Measurements from ENCODE around the gene SLC25A13. TPM values are rescaled to one million over a fixed set of nuclear protein-coding genes. Genes with fewer than 3 reads are reported as not detected.

Gene SLC25A13
- total and polyA plus RNA-seq, 2 of the 8 experiments (the other 6 are each of a cell fraction or from before 2014, with no cell fraction given), result 30.8 to 85.4 TPM

- H3K27me3 ChIP-seq (replicated peaks in 1 of 4; ENCODE audit: control insufficient read depth in 3 of 4, extremely low read depth in 1 of 4, insufficient read depth in 3 of 4, low read length in 3 of 4), result no peaks in the 10 kb centered on the region
- H2BK20ac ChIP-seq (ENCODE audit: low read length), result no peak overlapping the region
- ChIA-PET POLR2A (ENCODE audit: partially characterized antibody) (no interaction called here), CTCF (ENCODE audit: partially characterized antibody) (interaction anchor here (1.4 kb wide), 1 partner anchor 40 kb away, joined by 3 read pairs; no protein-coding TSS in a partner anchor)
- H3K18ac ChIP-seq (ENCODE audit: extremely low read depth, low read length), result no peak overlapping the region
- H3K9me3 ChIP-seq (ENCODE audit: insufficient read depth in 2 of 2, low read depth in 1 of 2, low read length in 1 of 2), result no peaks in the 10 kb centered on the region
- H3K27ac ChIP-seq (ENCODE audit: low read depth, low read length), result no peak overlapping the region
- H3K9ac ChIP-seq (replicated peaks in 1 of 4; ENCODE audit: extremely low read depth in 1 of 4, low read depth in 3 of 4, low read length in 3 of 4), result no peak overlapping the region
- no peak overlapping the region for H2BK5ac ChIP-seq (ENCODE audit: low read depth, low read length)
- H3K4ac ChIP-seq (replicated peaks; ENCODE audit: insufficient read length, low read depth, low read length), result no peak overlapping the region
- FAIRE-seq (no peak), DNase-seq (ENCODE audit: low read depth in 1 of 2, low spot score in 2 of 2) (no peak)
- no peaks in the 10 kb centered on the region for H3K4me1 ChIP-seq (replicated peaks in 1 of 4; ENCODE audit: control insufficient read depth in 3 of 4, insufficient read depth in 4 of 4, low read length in 3 of 4)
- no peak overlapping the region for H2AK5ac ChIP-seq (ENCODE audit: low read depth, low read length)
- no peak overlapping the region for H2BK12ac ChIP-seq (ENCODE audit: low read depth, low read length)
- no peaks in the 10 kb centered on the region for H4K20me1 ChIP-seq (replicated peaks in 1 of 2; ENCODE audit: control insufficient read depth in 1 of 2, insufficient read depth in 2 of 2, low read length in 2 of 2)
- H3K23ac ChIP-seq (ENCODE audit: insufficient read length), result no peak overlapping the region
- no peaks in the 10 kb centered on the region for H3K79me1 ChIP-seq (ENCODE audit: low read depth, low read length)
- H2BK120ac ChIP-seq (replicated peaks; ENCODE audit: low read depth, low read length), result no peak overlapping the region
- no peak overlapping the region for H3K56ac ChIP-seq (replicated peaks; ENCODE audit: insufficient read length, low read depth, low read length)
- H4K5ac ChIP-seq (ENCODE audit: insufficient read length, low read depth, low read length), result no peak overlapping the region
- no peaks in the 10 kb centered on the region for H3K23me2 ChIP-seq (ENCODE audit: low read depth, low read length)
- H2AFZ ChIP-seq (ENCODE audit: low read length), result no peak overlapping the region
- no peak overlapping the region for H3K4me2 ChIP-seq (ENCODE audit: insufficient read depth in 1 of 2, low read depth in 2 of 2, low read length in 2 of 2)
- H3K36me3 ChIP-seq (ENCODE audit: control insufficient read depth in 2 of 4, insufficient read depth in 4 of 4, low read length in 3 of 4), result no peaks in the 10 kb centered on the region
- no peaks in the 10 kb centered on the region for H3K79me2 ChIP-seq (ENCODE audit: control insufficient read depth in 1 of 2, insufficient read depth in 2 of 2, low read length in 2 of 2)
- H4K8ac ChIP-seq (ENCODE audit: extremely low read depth, insufficient read depth, low read length), result no peak overlapping the region
- TF ChIP-seq CHD2 (IDR thresholded peaks at IDR 0.05; ENCODE audit: low read length) (no peak), KDM1A (IDR thresholded peaks at IDR 0.05; ENCODE audit: borderline replicate concordance, low read length) (no peak), POLR2A (IDR thresholded peaks at IDR 0.05; ENCODE audit: control extremely low read depth in 1 of 2, low read depth in 2 of 2, low read length in 2 of 2) (no peak), MAFK (IDR thresholded peaks at IDR 0.05; ENCODE audit: low read depth, low read length) (no peak), RAD21 (IDR thresholded peaks at IDR 0.05 in 1 of 2, conservative IDR thresholded peaks at IDR 0.05 in 1 of 2; ENCODE audit: low read depth in 2 of 2, low read length in 2 of 2) (no peak), SAP30 (IDR thresholded peaks at IDR 0.05; ENCODE audit: insufficient read depth, insufficient replicate concordance, low read length) (no peak), USF2 (IDR thresholded peaks at IDR 0.05; ENCODE audit: low read length) (no peak), MAX (IDR thresholded peaks at IDR 0.05) (no peak)
- H3K4me3 ChIP-seq (ENCODE audit: extremely low read depth in 1 of 4, insufficient read depth in 2 of 4, low read depth in 3 of 4, low read length in 4 of 4), result no peak overlapping the region
- H2BK15ac ChIP-seq (ENCODE audit: low read length), result no peak overlapping the region
- no peak overlapping the region for H4K91ac ChIP-seq (replicated peaks; ENCODE audit: insufficient read length, low read length)
- no peak overlapping the region for H3K14ac ChIP-seq (ENCODE audit: insufficient read length)
- WGBS, 2 experiments (ENCODE audit: extremely low coverage in 1 of 2, insufficient coverage in 1 of 2, insufficient read length in 1 of 2, insufficient replicate concordance in 2 of 2, low coverage in 1 of 2, low lambda C conversion rate in 2 of 2, missing lambda C conversion rate in 1 of 2), result 93% methylated on average over 6 of the region's 6 CpGs; no CpG with 5 or more reads in 1 of the 2 experiments
Observed at GRCh38 chr7:96090756-96091155, 231.1 kb downstream of the SLC25A13 start.

Measured in H1 (cell line).